GM12875 (cell line): ENCODE measurements around the gene GNB1L.

Experiments
- H3K4me3 ChIP-seq: one replicate; pipeline ENCODE4 v1.5.1; 2011; ENCODE audit warnings: low read depth, low read length, control low read depth
- CTCF ChIP-seq: IDR thresholded peaks from 2 replicates; pipeline ENCODE4 v1.5.1; 2011; ENCODE audit warnings: low read depth, mild to moderate bottlenecking, control low read depth, inconsistent platforms, low read length, moderate library complexity, borderline replicate concordance; ENCODE audit not compliant: insufficient read depth

The GNB1L gene

GRCh38 chr22:19848298-19849224, 6.1 kb downstream of the GNB1L start:
- TF ChIP-seq CTCF = no peak

GRCh38 chr22:19847345-19847632, 7.4 kb downstream of the GNB1L start:
- H3K4me3 ChIP-seq = no peak overlapping the region
- no peak for TF ChIP-seq CTCF

More at GRCh38 chr22:19848298-19849224, 6.1 kb downstream of the GNB1L start:
- no peak overlapping the region for H3K4me3 ChIP-seq

- no peak overlapping the region for H3K4me3 ChIP-seq
- no peak for TF ChIP-seq CTCF
These were observed 7.9 kb downstream of the GNB1L start for GRCh38 chr22:19846620-19847344.

GRCh38 chr22:19845054-19845722, 9.5 kb downstream of the GNB1L start:
- H3K4me3 ChIP-seq = no peak overlapping the region
- no peak for TF ChIP-seq CTCF

- 0 out of 2 replicates have a peak, but pooled peaks have one; percentile 6 for TF ChIP-seq CTCF
- no peak overlapping the region for H3K4me3 ChIP-seq
These were observed 10.2 kb downstream of the GNB1L start for GRCh38 chr22:19844377-19845053.

GRCh38 chr22:19843857-19844376, 10.8 kb downstream of the GNB1L start:
- H3K4me3 ChIP-seq = no peak overlapping the region
- no peak for TF ChIP-seq CTCF
